ENCODE data around the gene CA9. TPM values are rescaled to one million over a fixed set of nuclear protein-coding genes. Genes with fewer than 3 reads are reported as not detected.

Gene CA9
- total RNA-seq, 1 donor from 2014 or later = not detected

- H3K36me3 Mint-ChIP-seq (ENCODE audit: unreplicated experiment) = peaks cover 19% of the 10 kb centered on the region
- no peaks in the 10 kb centered on the region for H3K27me3 Mint-ChIP-seq (ENCODE audit: unreplicated experiment)
- H3K4me1 Mint-ChIP-seq (ENCODE audit: unreplicated experiment) = peaks cover 17% of the 10 kb centered on the region
- no peak for DNase-seq (ENCODE audit: extremely low spot score, unreplicated experiment)
- no peak overlapping the region for H3K27ac Mint-ChIP-seq (ENCODE audit: unreplicated experiment)
- TF ChIP-seq CTCF (IDR thresholded peaks at IDR 0.05) = no peak
- no peak overlapping the region for H3K4me3 Mint-ChIP-seq (ENCODE audit: unreplicated experiment)
- no peaks in the 10 kb centered on the region for H3K9me3 Mint-ChIP-seq (ENCODE audit: unreplicated experiment)
Measured at GRCh38 chr9:35728041-35728971, 54.6 kb downstream of the CA9 start.

GRCh38 chr9:35729101-35729500 is 55.4 kb downstream of the CA9 start:
- no peak for TF ChIP-seq CTCF (IDR thresholded peaks at IDR 0.05)
- Mint-ChIP-seq H3K36me3 (ENCODE audit: unreplicated experiment) (peaks cover 13% of the 10 kb centered on the region), H3K4me1 (ENCODE audit: unreplicated experiment) (peaks cover 25% of the 10 kb centered on the region), H3K9me3 (ENCODE audit: unreplicated experiment) (no peaks in the 10 kb centered on the region), H3K27me3 (ENCODE audit: unreplicated experiment) (no peaks in the 10 kb centered on the region), H3K4me3 (ENCODE audit: unreplicated experiment) (no peak overlapping the region), H3K27ac (ENCODE audit: unreplicated experiment) (no peak overlapping the region)
- DNase-seq (ENCODE audit: extremely low spot score, unreplicated experiment) = no peak

- Mint-ChIP-seq H3K36me3 (ENCODE audit: unreplicated experiment) (peaks cover 6% of the 10 kb centered on the region), H3K4me1 (ENCODE audit: unreplicated experiment) (peaks cover 28% of the 10 kb centered on the region), H3K9me3 (ENCODE audit: unreplicated experiment) (no peaks in the 10 kb centered on the region), H3K27ac (ENCODE audit: unreplicated experiment) (no peak overlapping the region), H3K27me3 (ENCODE audit: unreplicated experiment) (no peaks in the 10 kb centered on the region), H3K4me3 (ENCODE audit: unreplicated experiment) (no peak overlapping the region)
- no peak for DNase-seq (ENCODE audit: extremely low spot score, unreplicated experiment)
- peak; percentile 68 for TF ChIP-seq CTCF (IDR thresholded peaks at IDR 0.05)
Measured at GRCh38 chr9:35729700-35730485, 56.2 kb downstream of the CA9 start.

- H3K4me3 Mint-ChIP-seq (ENCODE audit: unreplicated experiment) = no peak overlapping the region
- H3K4me1 Mint-ChIP-seq (ENCODE audit: unreplicated experiment) = peaks cover 24% of the 10 kb centered on the region
- no peaks in the 10 kb centered on the region for H3K27me3 Mint-ChIP-seq (ENCODE audit: unreplicated experiment)
- H3K27ac Mint-ChIP-seq (ENCODE audit: unreplicated experiment) = no peak overlapping the region
- no peaks in the 10 kb centered on the region for H3K9me3 Mint-ChIP-seq (ENCODE audit: unreplicated experiment)
- TF ChIP-seq CTCF (IDR thresholded peaks at IDR 0.05) = no peak
- peaks cover 10% of the 10 kb centered on the region for H3K36me3 Mint-ChIP-seq (ENCODE audit: unreplicated experiment)
- DNase-seq (ENCODE audit: extremely low spot score, unreplicated experiment) = no peak
Measured at GRCh38 chr9:35730486-35730854, 56.7 kb downstream of the CA9 start.

Small RNA genes lying within 50 kb of the gene (microRNA-seq; reads per million reads assigned to microRNA genes)
- gene MIR6852 (ENCODE audit: unreplicated experiment) = 1.6 reads per million

Other genes starting within 250 kb of the CA9 start
- gene RUSC2, start 183.8 kb upstream of the CA9 start, total RNA-seq = 59.4 and 67.1 TPM in 2 replicates
- gene TESK1, start 68.7 kb upstream of the CA9 start, total RNA-seq = 44.4 and 53.5 TPM in 2 replicates
- 0.57 and 0.91 TPM in 2 replicates for gene CD72, start 55.5 kb upstream of the CA9 start, total RNA-seq
- gene SIT1, start 23.0 kb upstream of the CA9 start, total RNA-seq = not detected in 2 replicates
- 14,337 and 15,426 TPM in 2 replicates for gene RMRP, start 15.9 kb upstream of the CA9 start, total RNA-seq
- gene CCDC107, start 15.6 kb upstream of the CA9 start, total RNA-seq = 30.0 and 31.3 TPM in 2 replicates
- 0.86 and 1.6 TPM in 2 replicates for gene ARHGEF39, start 8.7 kb upstream of the CA9 start, total RNA-seq
- 476 and 515 TPM in 2 replicates for gene TPM2, start 16.0 kb downstream of the CA9 start, total RNA-seq
- 433 and 439 TPM in 2 replicates for gene TLN1, start 58.3 kb downstream of the CA9 start, total RNA-seq
- 39.0 and 45.4 TPM in 2 replicates for gene CREB3, start 58.7 kb downstream of the CA9 start, total RNA-seq
- gene GBA2, start 75.3 kb downstream of the CA9 start, total RNA-seq = 64.0 and 69.8 TPM in 2 replicates
- 35.9 and 38.4 TPM in 2 replicates for gene RGP1, start 75.4 kb downstream of the CA9 start, total RNA-seq
- gene MSMP, start 80.3 kb downstream of the CA9 start, total RNA-seq = 0.56 TPM in 1 of 2 replicates, not detected in the other
- 26.8 and 28.1 TPM in 2 replicates for gene NPR2, start 117.7 kb downstream of the CA9 start, total RNA-seq
- 2.4 TPM in 2 replicates for gene SPAG8, start 138.3 kb downstream of the CA9 start, total RNA-seq
- gene HINT2, start 141.1 kb downstream of the CA9 start, total RNA-seq = 35.4 and 36.0 TPM in 2 replicates
- gene FAM221B, start 154.8 kb downstream of the CA9 start, total RNA-seq = not detected in 2 replicates
- 25.6 and 29.9 TPM in 2 replicates for gene TMEM8B, start 155.3 kb downstream of the CA9 start, total RNA-seq
- gene OR13J1, start 196.5 kb downstream of the CA9 start, total RNA-seq = not detected in 2 replicates
- 3.0 and 3.7 TPM in 2 replicates for gene HRCT1, start 232.3 kb downstream of the CA9 start, total RNA-seq
- gene SPAAR, start 235.6 kb downstream of the CA9 start, total RNA-seq = 0.56 TPM in 1 of 2 replicates, not detected in the other

Measured in osteocyte (in vitro differentiated cells).